22Rv1 (cell line): Measurements from ENCODE around the gene NUP210.

Experiments used
- CTCF ChIP-seq: fragments of 450-650 bp; IDR thresholded peaks from 2 replicates; pipeline ENCODE4 v1.5.1; 2017; ENCODE audit warnings: mild to moderate bottlenecking
- ZFX ChIP-seq: fragments of 450-650 bp; IDR thresholded peaks from 2 replicates; pipeline ENCODE4 v1.6.1; 2017; ENCODE audit warnings: antibody characterized with exemption, borderline replicate concordance

GRCh38 chr3:13404626-13405452 lies 15.3 kb downstream of the NUP210 start:
- TF ChIP-seq CTCF (no peak), ZFX (no peak)
